GM12878 (cell line): Measurements from ENCODE around the gene ASCC2.

Experiments used
- CHD2 ChIP-seq: IDR thresholded peaks from 2 replicates; pipeline ENCODE4 v1.6.1; 2011; ENCODE audit warnings: low read depth, low read length, improper control_type of control experiment, borderline replicate concordance
- EGR1 ChIP-seq, 2 experiments: IDR thresholded peaks; 1 replicate in 1 of 2; 2 replicates in 1 of 2; pipeline ENCODE4 v1.6.1; 2011 to 2012; ENCODE audit warnings: low read depth in 2 of 2, low read length in 2 of 2, borderline replicate concordance in 1 of 2, mild to moderate bottlenecking in 1 of 2, moderate library complexity in 1 of 2
- EP300 ChIP-seq, 2 experiments: fragments of 150-350 bp in 1 of 2; IDR thresholded peaks; 2 replicates each; pipeline ENCODE4 v1.6.1; 2011 to 2012; ENCODE audit warnings: low read depth in 2 of 2, low read length in 2 of 2, borderline replicate concordance in 1 of 2, improper control_type of control experiment in 1 of 2, inconsistent platforms in 1 of 2; ENCODE audit not compliant: control insufficient read depth in 1 of 2
- EZH2 ChIP-seq: IDR thresholded peaks from 2 replicates; pipeline ENCODE4 v1.6.1; 2012; ENCODE audit warnings: low read depth, mild to moderate bottlenecking, control low read depth, inconsistent platforms, low read length, borderline replicate concordance; ENCODE audit not compliant: control insufficient read depth
- FOXK2 ChIP-seq: fragments of 450-650 bp; IDR thresholded peaks from 2 replicates; pipeline ENCODE4 v1.6.1; 2017; ENCODE audit warnings: mild to moderate bottlenecking, moderate library complexity
- MYC ChIP-seq: IDR thresholded peaks from 2 replicates; pipeline ENCODE4 v1.6.1; 2011; ENCODE audit warnings: mild to moderate bottlenecking, low read length, moderate library complexity, inconsistent platforms; ENCODE audit not compliant: insufficient read depth, insufficient replicate concordance, insufficient read length, severe bottlenecking
- POLR2A ChIP-seq: IDR thresholded peaks from 2 replicates; pipeline ENCODE4 v1.6.1; 2011; ENCODE audit warnings: low read depth, mild to moderate bottlenecking, low read length
- SIN3A ChIP-seq: IDR thresholded peaks from 2 replicates; pipeline ENCODE4 v1.6.1; 2012; ENCODE audit warnings: low read depth, low read length, improper control_type of control experiment
- SMC3 ChIP-seq: IDR thresholded peaks from 2 replicates; pipeline ENCODE4 v1.6.1; 2011; ENCODE audit warnings: low read length, improper control_type of control experiment, borderline replicate concordance
- YY1 ChIP-seq: IDR thresholded peaks from 2 replicates; pipeline ENCODE4 v1.6.1; 2011; ENCODE audit warnings: low read depth, mild to moderate bottlenecking, low read length
- TF ChIP-seq, protein P1 (sequence below): fragments of 450-650 bp; IDR thresholded peaks from 2 replicates; pipeline ENCODE4 v1.6.1; 2017; ENCODE audit warnings: mild to moderate bottlenecking, moderate library complexity
- TF ChIP-seq, protein P2 (sequence below), 3 experiments: IDR thresholded peaks in 2 of 3; conservative IDR thresholded peaks in 1 of 3; 2 replicates each; pipeline ENCODE4 v1.5.1; 2011; ENCODE audit warnings: low read depth in 3 of 3, low read length in 3 of 3, mild to moderate bottlenecking in 3 of 3, control low read depth in 2 of 3, moderate library complexity in 2 of 3, inconsistent platforms in 1 of 3, mixed read lengths in 1 of 3; ENCODE audit not compliant: control insufficient read depth in 2 of 3, insufficient read depth in 1 of 3; ENCODE audit errors: extremely low read depth in 1 of 3
- TF ChIP-seq, protein P3 (sequence below): IDR thresholded peaks from 2 replicates; pipeline ENCODE4 v1.6.1; 2011; ENCODE audit warnings: mild to moderate bottlenecking, low read depth, low read length, moderate library complexity; ENCODE audit not compliant: insufficient replicate concordance
- TF ChIP-seq, protein P4 (sequence below): fragments of 450-650 bp; conservative IDR thresholded peaks from 2 replicates; pipeline ENCODE4 v1.6.1; 2017; ENCODE audit warnings: mild to moderate bottlenecking, moderate library complexity

DNA sequence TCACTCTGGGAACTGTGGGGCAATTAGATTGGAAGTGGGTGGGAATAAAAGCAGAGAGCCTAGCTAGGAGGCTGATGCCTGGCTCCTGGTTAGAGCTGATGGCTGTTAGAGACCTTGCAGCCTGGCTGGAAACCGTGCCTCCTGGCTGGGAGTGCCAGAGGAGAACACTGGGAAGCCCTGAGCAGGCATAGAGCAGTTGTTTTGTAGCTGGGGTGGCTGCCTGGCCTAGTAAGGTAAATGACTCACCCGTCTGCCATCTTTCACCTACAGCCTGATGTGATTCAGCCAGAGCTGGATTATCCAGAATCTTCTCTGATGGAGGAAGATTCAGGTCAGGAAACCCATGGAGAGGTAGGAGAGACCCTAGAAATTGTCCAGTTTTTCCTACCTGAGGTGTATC is 64.8 kb downstream of the ASCC2 start:
- TF ChIP-seq FOXK2 (no peak), YY1 (no peak), POLR2A (no peak), SIN3A (no peak), SMC3 (no peak), EP300 (IDR thresholded peaks at IDR 0.05; ENCODE audit: borderline replicate concordance in 1 of 2, control insufficient read depth in 1 of 2, low read depth in 2 of 2, low read length in 2 of 2) (no peak), EZH2 (no peak), MYC (no peak), CHD2 (no peak), EGR1 (IDR thresholded peaks at IDR 0.05; ENCODE audit: borderline replicate concordance in 1 of 2, low read depth in 2 of 2, low read length in 2 of 2) (no peak)
- TF ChIP-seq, protein P1, sequence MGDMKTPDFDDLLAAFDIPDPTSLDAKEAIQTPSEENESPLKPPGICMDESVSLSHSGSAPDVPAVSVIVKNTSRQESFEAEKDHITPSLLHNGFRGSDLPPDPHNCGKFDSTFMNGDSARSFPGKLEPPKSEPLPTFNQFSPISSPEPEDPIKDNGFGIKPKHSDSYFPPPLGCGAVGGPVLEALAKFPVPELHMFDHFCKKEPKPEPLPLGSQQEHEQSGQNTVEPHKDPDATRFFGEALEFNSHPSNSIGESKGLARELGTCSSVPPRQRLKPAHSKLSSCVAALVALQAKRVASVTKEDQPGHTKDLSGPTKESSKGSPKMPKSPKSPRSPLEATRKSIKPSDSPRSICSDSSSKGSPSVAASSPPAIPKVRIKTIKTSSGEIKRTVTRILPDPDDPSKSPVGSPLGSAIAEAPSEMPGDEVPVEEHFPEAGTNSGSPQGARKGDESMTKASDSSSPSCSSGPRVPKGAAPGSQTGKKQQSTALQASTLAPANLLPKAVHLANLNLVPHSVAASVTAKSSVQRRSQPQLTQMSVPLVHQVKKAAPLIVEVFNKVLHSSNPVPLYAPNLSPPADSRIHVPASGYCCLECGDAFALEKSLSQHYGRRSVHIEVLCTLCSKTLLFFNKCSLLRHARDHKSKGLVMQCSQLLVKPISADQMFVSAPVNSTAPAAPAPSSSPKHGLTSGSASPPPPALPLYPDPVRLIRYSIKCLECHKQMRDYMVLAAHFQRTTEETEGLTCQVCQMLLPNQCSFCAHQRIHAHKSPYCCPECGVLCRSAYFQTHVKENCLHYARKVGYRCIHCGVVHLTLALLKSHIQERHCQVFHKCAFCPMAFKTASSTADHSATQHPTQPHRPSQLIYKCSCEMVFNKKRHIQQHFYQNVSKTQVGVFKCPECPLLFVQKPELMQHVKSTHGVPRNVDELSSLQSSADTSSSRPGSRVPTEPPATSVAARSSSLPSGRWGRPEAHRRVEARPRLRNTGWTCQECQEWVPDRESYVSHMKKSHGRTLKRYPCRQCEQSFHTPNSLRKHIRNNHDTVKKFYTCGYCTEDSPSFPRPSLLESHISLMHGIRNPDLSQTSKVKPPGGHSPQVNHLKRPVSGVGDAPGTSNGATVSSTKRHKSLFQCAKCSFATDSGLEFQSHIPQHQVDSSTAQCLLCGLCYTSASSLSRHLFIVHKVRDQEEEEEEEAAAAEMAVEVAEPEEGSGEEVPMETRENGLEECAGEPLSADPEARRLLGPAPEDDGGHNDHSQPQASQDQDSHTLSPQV = no peak
- TF ChIP-seq, protein P2, sequence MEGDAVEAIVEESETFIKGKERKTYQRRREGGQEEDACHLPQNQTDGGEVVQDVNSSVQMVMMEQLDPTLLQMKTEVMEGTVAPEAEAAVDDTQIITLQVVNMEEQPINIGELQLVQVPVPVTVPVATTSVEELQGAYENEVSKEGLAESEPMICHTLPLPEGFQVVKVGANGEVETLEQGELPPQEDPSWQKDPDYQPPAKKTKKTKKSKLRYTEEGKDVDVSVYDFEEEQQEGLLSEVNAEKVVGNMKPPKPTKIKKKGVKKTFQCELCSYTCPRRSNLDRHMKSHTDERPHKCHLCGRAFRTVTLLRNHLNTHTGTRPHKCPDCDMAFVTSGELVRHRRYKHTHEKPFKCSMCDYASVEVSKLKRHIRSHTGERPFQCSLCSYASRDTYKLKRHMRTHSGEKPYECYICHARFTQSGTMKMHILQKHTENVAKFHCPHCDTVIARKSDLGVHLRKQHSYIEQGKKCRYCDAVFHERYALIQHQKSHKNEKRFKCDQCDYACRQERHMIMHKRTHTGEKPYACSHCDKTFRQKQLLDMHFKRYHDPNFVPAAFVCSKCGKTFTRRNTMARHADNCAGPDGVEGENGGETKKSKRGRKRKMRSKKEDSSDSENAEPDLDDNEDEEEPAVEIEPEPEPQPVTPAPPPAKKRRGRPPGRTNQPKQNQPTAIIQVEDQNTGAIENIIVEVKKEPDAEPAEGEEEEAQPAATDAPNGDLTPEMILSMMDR (IDR thresholded peaks at IDR 0.05 in 2 of 3, conservative IDR thresholded peaks at IDR 0.05 in 1 of 3; ENCODE audit: control insufficient read depth in 2 of 3, extremely low read depth in 1 of 3, insufficient read depth in 1 of 3, low read depth in 3 of 3, low read length in 3 of 3) = no peak
- TF ChIP-seq, protein P3, sequence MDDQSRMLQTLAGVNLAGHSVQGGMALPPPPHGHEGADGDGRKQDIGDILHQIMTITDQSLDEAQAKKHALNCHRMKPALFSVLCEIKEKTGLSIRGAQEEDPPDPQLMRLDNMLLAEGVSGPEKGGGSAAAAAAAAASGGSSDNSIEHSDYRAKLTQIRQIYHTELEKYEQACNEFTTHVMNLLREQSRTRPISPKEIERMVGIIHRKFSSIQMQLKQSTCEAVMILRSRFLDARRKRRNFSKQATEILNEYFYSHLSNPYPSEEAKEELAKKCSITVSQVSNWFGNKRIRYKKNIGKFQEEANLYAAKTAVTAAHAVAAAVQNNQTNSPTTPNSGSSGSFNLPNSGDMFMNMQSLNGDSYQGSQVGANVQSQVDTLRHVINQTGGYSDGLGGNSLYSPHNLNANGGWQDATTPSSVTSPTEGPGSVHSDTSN = no peak
- TF ChIP-seq, protein P4, sequence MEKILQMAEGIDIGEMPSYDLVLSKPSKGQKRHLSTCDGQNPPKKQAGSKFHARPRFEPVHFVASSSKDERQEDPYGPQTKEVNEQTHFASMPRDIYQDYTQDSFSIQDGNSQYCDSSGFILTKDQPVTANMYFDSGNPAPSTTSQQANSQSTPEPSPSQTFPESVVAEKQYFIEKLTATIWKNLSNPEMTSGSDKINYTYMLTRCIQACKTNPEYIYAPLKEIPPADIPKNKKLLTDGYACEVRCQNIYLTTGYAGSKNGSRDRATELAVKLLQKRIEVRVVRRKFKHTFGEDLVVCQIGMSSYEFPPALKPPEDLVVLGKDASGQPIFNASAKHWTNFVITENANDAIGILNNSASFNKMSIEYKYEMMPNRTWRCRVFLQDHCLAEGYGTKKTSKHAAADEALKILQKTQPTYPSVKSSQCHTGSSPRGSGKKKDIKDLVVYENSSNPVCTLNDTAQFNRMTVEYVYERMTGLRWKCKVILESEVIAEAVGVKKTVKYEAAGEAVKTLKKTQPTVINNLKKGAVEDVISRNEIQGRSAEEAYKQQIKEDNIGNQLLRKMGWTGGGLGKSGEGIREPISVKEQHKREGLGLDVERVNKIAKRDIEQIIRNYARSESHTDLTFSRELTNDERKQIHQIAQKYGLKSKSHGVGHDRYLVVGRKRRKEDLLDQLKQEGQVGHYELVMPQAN = no peak
